ENCODE measurements around the gene PPP4R3A.
"Not testable (repeated sequence)": the region's sequence is repeated elsewhere in the genome, so short reads cannot be mapped to it uniquely, and the experiment has no call there.

Gene PPP4R3A

DNA sequence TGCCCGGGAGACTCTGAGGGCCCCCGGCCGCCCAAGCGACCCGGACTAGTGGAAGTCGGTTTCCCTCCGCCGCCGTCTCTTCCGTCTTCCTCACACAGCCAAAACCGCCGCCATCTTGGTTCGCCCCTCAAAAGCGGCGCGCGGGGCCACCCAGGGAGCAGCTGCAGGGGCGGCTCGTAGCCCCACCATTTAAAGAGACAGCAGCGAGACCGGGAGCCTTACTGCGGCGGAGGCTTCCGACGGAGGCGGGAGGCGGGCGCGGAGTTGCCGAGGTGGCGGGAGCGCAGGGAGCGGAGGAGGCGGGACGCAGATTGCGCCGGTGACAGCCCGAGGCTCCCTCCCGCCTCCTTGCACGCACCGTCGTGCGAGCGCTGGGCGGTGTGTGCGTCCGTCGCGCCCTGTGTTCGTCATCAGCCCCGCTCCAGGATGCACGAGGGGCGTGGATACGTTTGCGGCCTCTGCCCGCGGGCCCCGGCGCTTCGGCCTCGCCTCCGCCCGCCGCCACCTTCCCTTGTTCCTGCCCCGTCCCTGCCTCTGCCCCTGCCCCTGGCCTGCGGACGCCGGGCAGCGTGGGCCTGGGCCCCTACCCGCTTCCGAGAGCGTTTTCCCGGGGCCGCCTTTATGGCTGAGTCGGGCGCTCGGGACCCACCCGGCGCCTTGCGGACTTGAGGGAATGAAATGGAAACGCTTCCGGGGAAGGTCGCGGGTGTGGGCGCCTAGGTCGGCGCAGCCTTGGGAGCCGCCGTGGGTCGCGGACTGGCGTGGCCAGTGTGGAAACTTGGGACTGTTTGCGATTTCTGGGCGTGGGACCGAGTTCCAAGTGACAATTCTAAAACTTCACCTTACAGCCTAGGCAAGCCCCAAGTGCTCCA lies at the start of gene PPP4R3A:
PPP4R3A (minus strand) TSS at position 140 of the 872 bp plus-strand sequence. CDS start 663 bp downstream, outside the sequence.
- DNase-seq (ENCODE audit: low read depth), result peak; percentile 85

DNA sequence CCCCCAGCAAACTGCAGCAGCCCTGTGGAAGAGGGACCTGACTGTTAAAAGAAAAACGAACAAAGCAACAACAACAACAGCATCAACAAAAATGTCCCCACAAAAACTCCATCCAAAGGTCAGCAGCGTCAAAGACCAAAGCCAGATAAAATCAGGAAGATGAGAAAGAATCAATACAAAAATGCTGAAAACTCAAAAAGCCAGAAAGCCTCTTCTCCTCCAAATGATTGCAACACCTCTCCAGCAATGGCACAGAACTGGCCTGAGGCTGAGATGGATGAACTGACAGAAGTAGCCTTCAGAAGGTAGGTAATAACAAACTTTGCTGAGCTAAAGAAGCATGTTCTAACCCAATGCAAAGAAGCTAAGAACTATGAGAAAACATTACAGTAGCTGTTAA lies 45.4 kb upstream of the PPP4R3A start:
- no peak for DNase-seq (ENCODE audit: low read depth)

DNA sequence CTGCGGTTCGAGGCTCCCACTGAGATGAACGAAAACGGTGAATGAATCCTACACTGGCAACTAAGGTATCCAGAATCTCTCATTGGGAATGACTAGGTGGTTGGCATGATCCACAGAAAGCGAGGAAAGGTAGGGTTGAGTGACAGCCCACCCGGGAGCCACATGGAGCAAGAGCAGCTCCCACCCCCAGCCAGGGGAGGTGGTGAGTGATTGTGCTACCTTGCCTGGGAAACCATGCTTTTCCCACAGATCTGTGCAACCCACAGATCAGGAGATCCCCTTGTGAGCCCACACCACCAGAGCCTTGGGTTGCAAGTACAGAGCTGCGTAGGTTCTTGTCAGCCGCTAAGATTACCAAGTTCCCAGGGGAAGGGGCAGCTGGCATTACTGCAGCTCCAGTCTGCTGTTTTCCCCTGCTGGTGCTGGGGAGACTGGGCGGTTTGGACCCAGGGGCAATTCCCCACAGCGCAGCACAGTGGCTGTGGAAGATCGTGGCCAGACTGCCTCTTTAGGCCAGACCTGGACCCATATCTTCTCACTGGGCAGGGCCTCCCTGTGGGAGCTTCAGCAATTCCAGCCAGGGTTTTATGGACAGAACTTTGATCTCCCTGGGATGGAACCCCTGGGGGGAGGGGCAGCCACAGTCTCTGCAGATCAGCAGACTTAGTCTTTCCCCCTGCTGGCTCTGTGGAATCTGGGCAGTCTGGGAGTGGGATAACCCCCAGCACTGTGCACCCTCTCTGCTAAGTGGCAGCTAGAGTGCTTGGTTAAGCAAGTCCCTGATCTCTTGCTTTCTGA lies 44.6 kb upstream of the PPP4R3A start:
- DNase-seq (ENCODE audit: low read depth), result no peak

DNA sequence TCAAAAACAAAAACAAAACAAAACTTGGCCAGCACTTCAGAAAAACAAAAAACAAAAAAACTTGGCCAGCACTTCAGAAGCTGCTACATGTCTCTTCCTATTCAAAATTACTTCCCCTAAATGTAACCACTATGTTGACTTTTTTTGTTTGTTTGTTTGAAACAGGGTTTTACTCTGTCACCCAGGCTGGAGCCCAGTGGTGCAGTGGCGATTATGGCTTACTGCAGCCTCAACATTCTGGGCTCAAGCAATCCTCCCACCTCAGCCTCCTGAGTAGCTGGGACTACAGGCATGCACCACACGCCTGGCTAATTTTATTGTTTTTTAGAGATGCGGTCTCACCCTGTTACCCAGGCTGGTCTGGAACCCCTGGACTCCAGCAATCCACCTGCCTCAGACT lies 38.0 kb upstream of the PPP4R3A start:
- no peak for DNase-seq (ENCODE audit: low read depth)

DNA sequence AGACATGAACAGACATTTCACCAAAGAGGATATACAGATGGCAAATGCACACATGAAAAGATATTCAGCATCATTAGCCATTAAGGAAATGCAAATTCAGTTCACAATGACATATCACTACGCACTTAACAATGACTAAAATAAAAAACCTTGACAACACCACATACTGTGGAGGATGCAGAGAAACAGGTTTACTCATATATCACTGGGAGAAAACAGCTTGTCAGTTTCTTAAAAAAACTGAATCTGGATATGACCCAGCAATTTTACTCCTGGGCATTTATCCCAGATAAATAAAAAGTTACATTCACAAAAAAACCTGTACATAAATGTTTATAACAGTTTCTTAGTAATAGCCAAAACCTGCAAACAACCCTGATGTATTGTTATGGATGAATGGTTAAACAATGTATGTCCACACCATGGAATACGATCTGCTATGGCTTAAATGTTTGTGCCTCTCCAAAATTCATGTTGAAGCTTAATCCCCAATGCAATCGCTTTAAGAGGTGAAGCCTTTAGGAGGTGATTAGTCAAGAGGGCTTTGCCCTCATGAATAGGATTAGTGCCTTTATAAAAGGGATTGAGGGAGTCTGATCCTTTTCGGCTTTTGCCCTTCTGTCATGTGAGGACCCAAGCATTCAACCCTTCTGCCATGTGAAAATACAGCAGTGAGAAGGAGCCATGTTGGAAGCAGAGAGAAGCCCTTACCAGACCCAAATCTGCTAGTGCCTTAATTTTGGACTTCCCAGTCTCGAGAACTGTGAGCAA lies 36.0 kb upstream of the PPP4R3A start:
- no peak for DNase-seq (ENCODE audit: low read depth)

DNA sequence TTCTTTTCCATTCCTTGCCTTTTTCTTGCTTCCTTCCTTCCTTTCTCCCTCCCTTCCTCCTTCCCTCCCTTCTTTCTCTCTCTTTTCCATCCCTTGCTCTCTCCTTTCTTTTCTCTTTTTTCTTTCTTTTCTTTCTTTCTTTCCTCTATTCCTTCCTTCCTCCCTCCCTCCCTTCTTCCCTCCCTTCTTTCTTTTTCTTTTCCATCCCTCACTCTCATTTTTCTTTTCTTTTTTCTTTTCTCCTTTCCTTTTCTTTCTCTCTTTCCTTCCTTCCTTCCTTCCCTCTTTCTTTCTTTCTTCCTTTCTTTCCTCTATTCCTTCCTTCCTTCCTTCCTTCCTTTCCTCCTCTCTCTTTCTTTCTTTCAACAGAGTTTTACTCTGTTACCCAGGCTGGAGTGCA lies 35.1 kb upstream of the PPP4R3A start:
- DNase-seq (ENCODE audit: low read depth), result no peak

DNA sequence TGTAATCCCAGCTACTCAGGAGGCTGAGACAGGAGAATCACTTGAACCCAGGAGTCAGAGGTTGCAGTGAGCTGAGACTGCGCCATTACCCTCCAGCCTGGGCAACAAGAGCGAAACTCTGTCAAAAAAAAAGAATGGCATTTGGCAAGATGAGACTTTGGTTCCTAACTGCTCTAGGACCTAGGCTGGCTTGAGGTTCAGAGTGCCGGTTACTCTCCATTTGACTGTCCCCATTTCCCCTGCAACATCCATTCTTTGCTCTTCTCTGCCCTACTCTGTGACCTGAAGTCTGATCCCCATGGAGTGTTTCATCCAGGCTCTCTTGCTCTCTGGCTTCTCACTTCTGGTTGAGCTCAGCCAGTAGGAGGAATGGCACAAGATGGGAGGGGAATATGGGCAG lies 26.2 kb upstream of the PPP4R3A start:
- DNase-seq (ENCODE audit: low read depth), result no peak

DNA sequence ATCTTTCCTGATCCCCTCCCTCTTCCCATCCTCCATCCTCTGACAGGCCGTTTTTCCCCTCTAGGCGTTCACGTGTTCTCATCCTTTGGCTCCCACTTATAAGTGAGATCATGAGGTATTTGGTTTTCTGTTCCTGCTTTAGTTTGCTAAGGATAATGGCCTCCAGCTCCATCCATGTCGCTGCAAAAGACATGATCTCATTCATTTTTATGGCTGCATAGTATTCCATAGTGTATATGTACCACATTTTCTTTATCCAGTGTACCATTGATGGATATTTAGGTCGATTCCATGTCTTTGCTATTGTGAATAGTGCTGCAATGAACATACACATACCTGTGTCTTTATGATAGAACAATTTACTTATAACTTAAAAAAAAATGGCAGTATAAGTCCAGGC lies 23.9 kb upstream of the PPP4R3A start:
- not testable (repeated sequence) for DNase-seq (ENCODE audit: low read depth)

DNA sequence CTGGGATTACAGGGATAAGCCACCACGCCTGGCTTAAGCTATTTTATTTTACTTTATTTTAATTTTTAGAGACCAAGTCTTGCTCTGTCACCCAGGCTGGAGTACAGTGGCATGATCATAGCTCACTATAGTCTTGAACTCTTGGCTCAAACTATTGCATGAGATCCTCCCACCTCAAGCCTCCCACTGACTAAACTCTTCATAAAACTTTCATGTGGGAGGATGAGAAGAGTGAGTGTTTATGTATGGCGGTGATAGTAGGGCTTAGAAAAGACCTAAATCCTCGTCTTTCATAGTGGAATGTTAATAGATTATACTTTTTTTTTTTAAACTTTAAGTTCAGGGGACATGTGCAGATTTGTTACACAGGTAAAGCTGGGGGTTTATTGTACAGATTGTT lies 23.5 kb upstream of the PPP4R3A start:
- DNase-seq (ENCODE audit: low read depth), result no peak

DNA sequence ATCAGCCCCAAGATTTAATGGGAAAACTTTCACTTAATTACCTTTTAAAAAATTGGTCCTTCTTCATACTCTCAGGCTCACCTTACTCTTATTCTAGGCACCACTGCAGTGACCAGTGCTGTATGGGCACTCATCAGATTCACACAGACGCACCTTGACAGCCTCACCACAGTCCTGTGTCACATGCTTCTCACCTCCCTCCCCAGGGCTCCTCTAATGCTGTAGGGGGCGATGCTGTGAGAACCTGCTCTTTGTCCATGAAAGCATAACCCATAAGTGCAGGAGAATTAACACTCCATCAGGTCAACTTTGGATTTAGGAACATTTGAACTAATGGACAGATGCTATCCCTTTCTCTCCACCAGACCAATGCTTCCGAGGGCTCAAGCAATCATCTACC lies 13.9 kb upstream of the PPP4R3A start:
- DNase-seq (ENCODE audit: low read depth), result no peak

DNA sequence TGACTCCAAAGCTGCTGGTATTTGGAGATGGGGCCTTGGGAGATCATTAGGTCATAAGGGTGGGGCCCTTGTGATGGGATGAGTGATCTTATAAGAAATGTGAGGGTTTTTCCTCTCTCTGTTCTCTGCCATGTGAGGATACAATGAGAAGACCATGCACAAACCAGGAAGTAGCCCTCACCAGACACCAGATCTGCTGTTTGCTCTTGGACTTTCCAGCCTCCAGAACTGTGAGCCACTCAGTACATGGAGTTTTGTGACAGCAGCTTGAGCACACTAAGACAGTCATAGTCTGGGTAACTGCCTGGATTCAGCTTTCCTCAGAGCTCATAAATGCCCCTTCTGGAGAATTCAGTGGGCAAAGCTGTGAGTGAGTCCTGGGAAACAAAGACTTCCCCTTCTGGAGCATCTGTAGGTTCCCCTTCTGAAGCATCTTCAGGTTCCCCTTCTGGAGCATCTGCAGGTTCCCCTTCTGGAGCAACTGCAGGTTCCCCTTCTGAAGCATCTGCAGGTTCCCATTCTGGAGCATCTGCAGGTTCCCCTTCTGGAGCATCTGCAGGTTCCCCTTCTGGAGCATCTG lies 11.0 kb upstream of the PPP4R3A start:
- DNase-seq (ENCODE audit: low read depth), result no peak

DNA sequence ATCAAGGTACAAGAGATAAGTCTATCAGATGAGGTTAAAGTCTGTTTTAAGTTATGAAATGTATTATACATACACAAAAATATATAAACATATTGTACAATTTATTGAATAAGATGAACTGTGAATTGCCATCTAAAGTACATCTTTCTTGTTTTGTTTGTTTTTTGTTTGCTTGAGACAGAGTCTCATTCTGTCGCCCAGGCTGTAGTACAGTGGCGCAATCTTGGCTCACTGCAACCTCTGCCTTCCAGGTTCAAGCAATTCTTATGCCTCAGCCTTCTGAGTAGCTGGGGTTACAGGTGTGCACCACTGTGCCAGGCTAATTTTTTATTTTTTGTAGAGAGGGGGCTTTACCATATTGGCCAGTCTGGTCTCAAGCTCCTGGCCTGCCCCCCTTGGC lies 10.0 kb upstream of the PPP4R3A start:
- DNase-seq (ENCODE audit: low read depth), result no peak

DNA sequence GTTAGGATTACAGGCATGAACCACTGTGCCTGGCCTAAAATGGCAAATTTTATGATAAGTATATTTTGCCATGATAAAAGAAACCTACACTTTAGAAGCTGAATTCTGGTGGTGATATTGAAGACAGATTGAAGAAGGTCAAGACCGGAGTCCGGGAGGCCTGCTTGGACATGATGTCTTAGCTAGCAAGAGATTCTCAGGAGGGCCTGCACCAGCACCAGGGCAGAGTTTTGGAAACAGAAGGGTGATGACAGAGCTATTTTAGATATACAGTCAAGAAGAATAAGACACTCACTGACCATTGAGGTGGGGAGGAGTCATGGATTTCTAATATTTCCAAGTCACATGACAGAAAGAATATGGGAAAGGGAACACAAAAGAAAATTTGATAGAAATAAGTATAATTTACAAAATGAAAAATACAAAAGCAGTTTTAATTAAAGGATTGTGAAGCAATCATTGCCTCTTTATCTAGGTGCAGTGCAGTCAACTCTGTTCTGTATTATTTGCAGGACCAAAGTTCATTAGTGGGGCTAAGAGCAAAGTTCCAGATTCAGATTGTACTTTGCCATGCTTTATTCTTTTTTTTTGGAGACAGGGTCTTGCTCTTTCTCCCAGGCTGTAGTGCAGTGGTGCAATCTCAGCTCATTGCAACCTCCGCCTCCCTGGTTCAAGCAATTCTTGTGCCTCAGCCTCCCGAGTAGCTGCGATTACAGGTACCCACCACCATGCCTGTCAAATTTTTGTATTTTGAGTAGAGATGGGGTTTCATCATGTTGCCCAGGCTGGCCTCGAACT lies 9.3 kb upstream of the PPP4R3A start:
- no peak for DNase-seq (ENCODE audit: low read depth)

DNA sequence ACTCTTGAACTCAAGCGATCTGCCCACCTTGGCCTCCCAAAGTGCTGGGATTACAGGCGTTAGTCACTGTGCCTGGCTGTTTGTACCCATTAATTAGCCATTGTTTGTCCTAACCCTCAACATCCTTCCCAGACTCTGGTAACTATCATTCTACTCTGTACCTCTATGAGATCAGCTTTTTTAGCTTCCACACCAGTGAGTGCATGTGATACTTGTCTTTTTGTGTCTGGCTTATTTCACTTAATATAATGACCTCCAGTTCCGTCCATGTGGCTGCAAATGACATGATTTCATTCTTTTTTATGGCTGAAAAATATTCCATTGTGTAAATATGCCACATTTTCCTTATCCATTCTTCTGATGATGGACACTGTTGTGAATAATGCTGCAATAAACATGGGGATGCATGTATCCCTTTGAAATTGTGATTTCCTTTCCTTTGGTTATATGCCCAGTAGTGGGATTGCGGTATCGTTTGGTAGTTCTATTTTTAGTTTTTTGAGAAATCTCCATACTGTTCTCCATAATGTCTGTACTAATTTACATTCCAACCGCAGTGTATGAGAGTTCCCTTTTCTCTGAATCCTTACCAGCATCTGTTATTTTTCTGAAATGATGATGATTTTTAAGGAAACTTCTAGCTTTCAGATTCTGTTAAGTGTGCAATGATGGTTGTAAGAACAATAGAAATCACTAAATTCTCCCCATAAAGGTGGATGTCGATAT lies 6.7 kb upstream of the PPP4R3A start:
- no peak for DNase-seq (ENCODE audit: low read depth)

DNA sequence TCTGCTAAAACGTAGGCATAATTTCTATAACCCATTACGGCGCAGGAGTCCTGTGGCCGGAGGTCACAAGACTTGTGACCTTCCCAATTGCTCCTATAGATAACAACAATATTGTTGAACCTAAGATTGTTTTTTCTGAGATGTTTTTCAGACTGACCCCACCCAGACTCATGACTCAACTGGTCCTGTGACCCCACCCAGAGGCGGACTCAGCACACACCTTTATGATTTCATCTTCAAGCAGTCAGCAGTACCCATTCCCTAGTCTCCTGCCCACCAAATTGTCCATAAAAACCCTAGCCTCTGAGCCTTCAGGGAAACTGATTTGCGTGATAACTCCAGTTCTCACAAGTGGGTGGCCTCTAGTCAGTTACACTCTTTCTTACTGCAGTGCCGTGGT lies 5.9 kb upstream of the PPP4R3A start:
- no peak for DNase-seq (ENCODE audit: low read depth)

DNA sequence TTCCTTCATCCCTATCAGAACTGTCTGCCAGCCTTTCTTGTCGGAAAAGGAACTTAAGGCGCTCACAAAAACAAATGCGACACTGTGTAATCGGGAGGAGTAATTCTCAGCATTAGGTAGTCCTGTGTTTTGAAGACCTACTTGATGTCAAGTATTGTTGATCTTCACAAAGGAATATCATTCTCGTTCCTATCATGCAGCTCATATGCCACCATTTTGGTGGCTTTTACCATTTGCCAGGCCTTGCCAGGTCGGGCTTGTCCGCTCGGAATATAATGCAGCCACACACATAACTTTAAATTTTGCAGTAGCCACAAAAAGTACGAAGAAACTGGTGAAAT lies 903 bp upstream of the PPP4R3A start:
- DNase-seq (ENCODE audit: low read depth), result no peak

DNA sequence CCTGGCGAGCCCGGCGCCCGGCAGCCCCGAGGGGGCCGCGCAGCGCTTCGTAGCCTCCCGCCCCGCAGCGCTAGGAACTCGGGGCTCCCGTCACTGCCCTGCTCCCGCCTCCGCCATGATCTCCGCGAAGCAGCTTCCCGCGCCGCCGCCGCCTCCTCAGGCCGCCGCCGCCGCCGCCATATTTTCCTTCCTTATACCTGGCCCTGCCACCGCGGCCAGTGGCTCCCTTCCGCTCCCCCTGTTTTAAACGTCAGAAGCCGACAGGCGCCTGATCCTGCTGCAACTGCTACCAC lies 286 bp downstream of the PPP4R3A start:
- no peak for DNase-seq (ENCODE audit: low read depth)

DNA sequence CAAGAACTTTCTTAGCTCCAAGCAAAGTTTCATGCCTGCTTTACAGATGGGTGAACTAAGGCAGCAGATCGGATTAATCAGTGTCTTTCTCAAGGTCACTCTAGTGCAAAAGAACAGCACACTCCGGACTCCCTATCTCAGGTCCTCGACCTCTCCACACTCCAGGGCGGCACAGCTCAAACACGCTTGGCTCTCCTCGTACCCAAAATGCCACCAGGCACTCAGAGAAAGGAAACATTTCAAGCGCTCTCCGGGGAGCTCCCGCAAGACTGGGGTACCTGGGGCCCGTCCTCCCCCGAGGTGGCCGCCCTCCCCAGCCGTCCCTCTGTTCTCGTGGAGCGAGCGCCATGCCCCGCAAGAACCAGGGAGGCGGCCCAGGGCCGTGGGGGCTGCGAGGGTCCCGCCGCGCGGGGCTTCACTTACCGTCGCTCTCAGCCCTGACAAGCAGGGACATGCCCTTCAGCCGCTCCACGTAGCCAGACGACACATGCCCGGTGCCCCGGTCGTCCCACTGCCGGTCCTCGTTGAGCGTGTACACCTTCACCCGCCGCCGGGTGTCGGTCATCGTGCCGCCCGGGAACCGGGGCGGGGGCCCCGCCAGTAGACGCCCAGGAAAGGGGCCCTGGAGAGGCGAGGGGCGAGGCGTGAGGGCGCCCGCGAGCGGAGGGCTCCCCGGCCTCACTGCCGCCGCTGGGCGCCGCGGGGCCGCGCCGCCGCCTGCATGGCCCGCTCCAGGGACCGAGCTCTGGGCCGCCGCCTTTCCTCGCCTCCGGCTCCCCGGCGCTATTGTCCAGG lies 830 bp downstream of the PPP4R3A start:
- peak; percentile 11 for DNase-seq (ENCODE audit: low read depth)

DNA sequence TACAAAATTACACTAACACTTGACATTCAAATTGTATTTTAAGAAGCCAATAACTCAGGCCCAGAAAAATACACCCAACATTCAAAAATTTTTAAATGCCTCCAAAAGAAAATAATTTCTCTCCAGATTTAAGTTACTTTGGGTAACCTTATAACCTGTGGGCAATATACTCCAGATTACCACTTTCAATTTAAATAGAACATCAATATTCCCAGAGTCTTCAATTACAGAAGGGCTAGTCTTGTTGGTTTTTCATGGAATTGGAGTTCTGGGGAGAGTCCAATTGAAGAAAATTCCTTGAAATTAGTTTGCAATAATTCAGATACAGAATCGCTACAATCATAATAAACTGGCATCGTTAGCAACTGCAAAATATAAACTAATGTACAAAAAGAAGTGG lies 2.0 kb downstream of the PPP4R3A start:
- DNase-seq (ENCODE audit: low read depth), result no peak

DNA sequence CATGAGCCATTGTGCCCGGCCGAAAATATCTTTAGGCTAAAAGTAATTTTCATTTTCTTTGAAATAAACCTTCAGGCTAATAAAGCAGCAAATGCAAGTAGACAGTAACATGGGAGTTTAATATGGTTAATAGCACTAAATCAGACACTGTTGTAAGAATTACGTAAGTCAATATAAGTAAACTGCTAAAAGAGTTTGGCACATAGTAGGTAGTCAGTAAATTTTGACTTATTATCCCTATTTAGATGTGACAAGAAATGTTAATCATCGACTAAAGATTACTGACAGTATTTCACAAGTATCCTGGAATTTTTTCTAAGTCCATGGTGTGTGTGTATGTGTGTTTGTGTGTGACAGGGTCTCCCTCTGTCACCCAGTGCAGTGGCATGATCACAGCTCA lies 3.9 kb downstream of the PPP4R3A start:
- no peak for DNase-seq (ENCODE audit: low read depth)
